IPS DF 4.7 (cell line): ENCODE measurements around the gene NUP214.
"Not testable (repeated sequence)": the region's sequence is repeated elsewhere in the genome, so short reads cannot be mapped to it uniquely, and the experiment has no call there.

ENCODE experiments used
- DNase-seq: peaks from one replicate; pipeline ENCODE4 v3.0.0-alpha.2; 2013; ENCODE audit warnings: low spot score; ENCODE audit errors: extremely low read depth

Gene NUP214

GRCh38 chr9:131258698-131259431 is 133.5 kb downstream of the NUP214 start:
- no peak for DNase-seq

GRCh38 chr9:131259432-131259898 is 134.1 kb downstream of the NUP214 start:
- DNase-seq: no peak

GRCh38 chr9:131259916-131260597 is 134.7 kb downstream of the NUP214 start:
- no peak for DNase-seq

- no peak for DNase-seq
Measured at GRCh38 chr9:131260751-131261452, 135.5 kb downstream of the NUP214 start.

- DNase-seq: no peak
Measured at GRCh38 chr9:131262327-131263032, 137.1 kb downstream of the NUP214 start.

GRCh38 chr9:131263033-131263343 is 137.6 kb downstream of the NUP214 start:
- not testable (repeated sequence) for DNase-seq

- no peak for DNase-seq
Measured at GRCh38 chr9:131263701-131264100, 138.3 kb downstream of the NUP214 start.

GRCh38 chr9:131264231-131264630 is 138.8 kb downstream of the NUP214 start:
- no peak for DNase-seq

- no peak for DNase-seq
Measured at GRCh38 chr9:131266266-131267229, 141.2 kb downstream of the NUP214 start.

- no peak for DNase-seq
Measured at GRCh38 chr9:131270171-131271015, 145.0 kb downstream of the NUP214 start.

GRCh38 chr9:131271016-131271273 is 145.6 kb downstream of the NUP214 start:
- not testable (repeated sequence) for DNase-seq

GRCh38 chr9:131271506-131271931 is 146.1 kb downstream of the NUP214 start:
- DNase-seq: no peak

- no peak for DNase-seq
Measured at GRCh38 chr9:131272212-131272611, 146.8 kb downstream of the NUP214 start.

- DNase-seq: no peak
Measured at GRCh38 chr9:131273146-131273855, 147.9 kb downstream of the NUP214 start.

GRCh38 chr9:131273856-131274673 is 148.7 kb downstream of the NUP214 start:
- DNase-seq: no peak

GRCh38 chr9:131274674-131275331 is 149.4 kb downstream of the NUP214 start:
- no peak for DNase-seq

GRCh38 chr9:131275332-131276093 is 150.1 kb downstream of the NUP214 start:
- no peak for DNase-seq
